Omental fat pad (tissue), 4 donors: ENCODE results near the gene TPD52L1. TPM values are rescaled to one million over a fixed set of nuclear protein-coding genes. Genes with fewer than 3 reads are reported as not detected.

Experiments
- ATAC-seq: fragments of 150-250 bp; one replicate; pipeline ENCODE4 v1.9.1; 2016; ENCODE audit warnings: mild to moderate bottlenecking, moderate library complexity; ENCODE audit not compliant: low FRiP score
- DNase-seq: peaks from one replicate; pipeline ENCODE4 v3.0.0-alpha.2; 2019; ENCODE audit warnings: low spot score
- CTCF ChIP-seq, 3 donors: fragments of 450-650 bp; IDR thresholded peaks; one replicate each; pipeline ENCODE4 v1.5.1; 2016 to 2017; ENCODE audit warnings: antibody characterized with exemption in 3 of 3, mild to moderate bottlenecking in 3 of 3, moderate library complexity in 2 of 3
- total RNA-seq, 4 donors: library from RNA; depleted of rRNA; stranded (reverse); fragments of >200 nt; gene quantifications; one replicate each; pipeline ENCODE4 v1.1.0, GENCODE V29; 2016

The TPD52L1 gene
- total RNA-seq, 4 donors from 2014 or later, result 59.1 to 150 (median 68.4) TPM

- TF ChIP-seq CTCF (IDR thresholded peaks at IDR 0.05), result no peak
- DNase-seq (no peak), ATAC-seq (no peak)
Observed at GRCh38 chr6:125163811-125164210, 10.2 kb downstream of the TPD52L1 start.

GRCh38 chr6:125164696-125165095 lies 11.1 kb downstream of the TPD52L1 start:
- no peak for DNase-seq
- no peak for TF ChIP-seq CTCF (IDR thresholded peaks at IDR 0.05)
- ATAC-seq, result no peak

DNA sequence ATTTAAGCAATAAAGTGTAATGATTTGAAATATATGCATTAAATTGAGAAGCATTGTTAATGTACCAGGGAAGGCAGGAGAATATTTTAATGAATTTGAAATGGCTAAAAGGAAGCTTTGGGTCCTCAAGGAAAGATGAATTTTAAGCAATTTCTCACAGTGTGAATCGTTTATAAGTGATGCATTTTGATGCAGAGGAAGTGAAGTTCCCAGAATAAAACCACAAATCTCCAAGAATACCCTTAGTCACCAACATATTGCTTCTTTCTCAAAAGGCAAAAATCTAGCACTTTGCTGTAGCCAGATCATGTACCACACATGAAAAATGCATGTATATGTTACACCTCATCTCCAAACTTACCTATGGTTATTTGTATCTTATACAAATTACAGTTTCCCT lies 11.7 kb downstream of the TPD52L1 start:
- ATAC-seq (no peak), DNase-seq (no peak)
- TF ChIP-seq CTCF (IDR thresholded peaks at IDR 0.05), result no peak

DNA sequence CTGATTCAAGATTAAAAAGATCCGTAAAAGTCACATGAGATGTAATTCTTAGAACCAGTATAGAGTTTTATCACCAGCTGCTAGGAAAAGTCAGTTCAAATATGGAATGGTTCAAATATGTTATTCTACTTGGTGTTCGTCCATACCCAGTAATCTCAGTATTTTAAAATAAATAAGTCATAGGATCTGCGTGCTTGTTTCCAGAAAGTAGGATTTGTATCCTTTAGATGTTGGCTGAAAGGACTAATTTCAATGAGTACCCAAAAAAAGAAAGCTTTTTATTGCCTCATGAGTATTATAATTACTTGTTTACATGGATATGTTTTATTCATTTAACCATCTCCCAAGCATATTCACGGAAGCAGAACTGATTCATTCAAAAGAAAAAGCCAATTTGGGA lies 12.2 kb downstream of the TPD52L1 start:
- ATAC-seq (no peak), DNase-seq (no peak)
- no peak for TF ChIP-seq CTCF (IDR thresholded peaks at IDR 0.05)

DNA sequence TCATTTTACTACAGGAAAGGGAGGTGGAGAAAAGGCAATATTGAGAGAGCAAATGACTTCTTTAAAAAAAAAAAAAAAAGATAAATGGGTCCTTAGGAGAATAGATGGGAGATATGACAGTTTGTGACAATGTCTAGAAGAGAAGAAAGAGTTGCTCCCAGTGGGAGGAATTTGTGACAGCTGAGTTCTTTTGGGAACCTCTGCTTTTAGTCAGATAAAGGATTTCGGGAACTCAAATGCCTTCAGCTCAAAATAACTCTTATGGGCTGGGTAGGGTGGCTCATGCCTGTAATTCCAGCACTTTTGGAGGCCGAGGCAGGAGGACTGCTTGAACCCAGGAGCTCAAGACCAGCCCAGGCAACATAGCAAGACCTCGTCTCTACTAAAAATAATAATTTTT lies 13.1 kb downstream of the TPD52L1 start:
- no peak for ATAC-seq
- DNase-seq, result no peak
- no peak for TF ChIP-seq CTCF (IDR thresholded peaks at IDR 0.05)

DNA sequence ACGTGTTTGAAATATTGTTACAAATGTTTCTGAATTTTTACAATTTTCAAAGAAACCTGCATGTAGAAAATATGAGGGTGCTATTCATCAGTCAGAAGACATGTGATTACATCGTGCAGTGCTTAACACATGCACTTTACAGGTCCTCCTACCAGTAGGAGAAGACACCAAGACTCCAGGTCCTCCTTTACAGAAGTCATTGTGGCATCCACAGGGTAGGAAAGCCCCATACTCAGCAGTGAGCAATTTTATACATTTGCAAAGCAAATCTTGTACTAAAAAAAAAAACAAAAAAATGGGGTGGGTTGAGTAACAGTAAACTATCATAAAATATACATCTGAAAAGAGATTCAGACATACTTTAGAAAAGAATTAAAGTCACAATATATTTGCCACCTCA lies 14.0 kb downstream of the TPD52L1 start:
- ATAC-seq (no peak), DNase-seq (no peak)
- TF ChIP-seq CTCF (IDR thresholded peaks at IDR 0.05), result no peak

- no peak for TF ChIP-seq CTCF (IDR thresholded peaks at IDR 0.05)
Observed at GRCh38 chr6:125169058-125169457, 15.5 kb downstream of the TPD52L1 start.

More at GRCh38 chr6:125169058-125169457, 15.5 kb downstream of the TPD52L1 start:
- DNase-seq, result no peak
- peak; percentile 45 for ATAC-seq
